ENCODE measurements around the gene FIGNL2.
"Not testable (repeated sequence)": the region's sequence is repeated elsewhere in the genome, so short reads cannot be mapped to it uniquely, and the experiment has no call there.

FIGNL2 gene

DNA sequence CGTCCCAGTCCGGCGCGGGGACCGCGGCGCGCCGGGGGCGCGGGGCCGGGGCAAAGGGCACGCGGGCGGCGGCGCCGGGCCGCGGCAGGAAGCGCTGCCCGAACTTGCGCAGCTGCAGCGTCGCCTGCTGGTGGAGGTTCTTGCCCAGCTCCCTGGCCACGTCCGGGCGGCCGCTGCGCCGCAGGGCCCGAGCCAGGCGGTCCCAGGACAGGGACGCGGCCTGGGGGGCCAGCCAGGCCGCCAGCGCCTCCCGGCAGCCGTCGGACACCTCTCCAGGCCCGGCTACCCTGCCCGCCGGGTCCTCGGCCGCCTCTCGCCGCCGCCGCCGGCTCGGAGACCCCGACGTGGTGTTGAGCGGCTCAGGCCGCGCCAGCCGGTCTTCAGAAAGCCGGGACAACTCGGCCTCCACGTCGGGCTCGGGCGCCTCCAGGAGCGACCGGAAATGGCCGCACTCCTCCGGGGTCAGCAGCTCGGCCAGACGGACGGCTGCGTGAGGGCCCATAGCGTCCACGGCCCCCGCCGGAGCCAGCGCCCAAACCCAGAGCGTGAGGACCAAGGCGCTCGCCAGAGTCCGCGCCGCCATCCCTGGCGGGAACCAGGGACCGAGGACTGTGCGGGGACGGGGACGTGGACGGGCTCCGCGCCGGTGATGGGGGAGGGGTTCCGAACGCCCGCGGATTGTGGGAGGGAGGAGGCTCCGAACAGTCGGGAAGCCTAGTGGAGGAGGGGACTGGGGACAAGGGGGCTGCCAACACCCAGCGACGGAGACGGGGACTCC lies 34.0 kb downstream of the FIGNL2 start:
- no peak for DNase-seq

GRCh38 chr12:51813931-51814310 lies 34.6 kb downstream of the FIGNL2 start:
- DNase-seq, result no peak

DNA sequence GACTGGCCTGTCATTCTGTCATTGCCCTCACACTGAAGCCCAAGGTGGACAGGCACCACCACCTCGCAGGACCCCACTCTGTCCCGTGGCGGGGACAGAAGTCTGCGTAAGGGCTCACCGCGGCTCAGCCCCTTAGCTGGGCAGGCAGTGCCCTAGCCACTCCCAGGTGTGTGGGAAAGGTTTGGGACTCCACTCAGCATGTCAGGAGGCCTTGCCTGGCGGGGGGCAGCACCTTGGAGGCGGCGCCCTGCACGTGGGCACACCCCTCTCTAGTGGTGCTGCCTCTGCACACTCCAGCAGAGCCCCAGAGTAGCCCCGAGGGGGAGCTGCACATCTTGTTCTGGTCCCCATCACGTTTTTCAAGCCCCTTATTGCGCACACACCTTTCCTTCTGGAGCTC lies 35.6 kb downstream of the FIGNL2 start:
- DNase-seq, result no peak

DNA sequence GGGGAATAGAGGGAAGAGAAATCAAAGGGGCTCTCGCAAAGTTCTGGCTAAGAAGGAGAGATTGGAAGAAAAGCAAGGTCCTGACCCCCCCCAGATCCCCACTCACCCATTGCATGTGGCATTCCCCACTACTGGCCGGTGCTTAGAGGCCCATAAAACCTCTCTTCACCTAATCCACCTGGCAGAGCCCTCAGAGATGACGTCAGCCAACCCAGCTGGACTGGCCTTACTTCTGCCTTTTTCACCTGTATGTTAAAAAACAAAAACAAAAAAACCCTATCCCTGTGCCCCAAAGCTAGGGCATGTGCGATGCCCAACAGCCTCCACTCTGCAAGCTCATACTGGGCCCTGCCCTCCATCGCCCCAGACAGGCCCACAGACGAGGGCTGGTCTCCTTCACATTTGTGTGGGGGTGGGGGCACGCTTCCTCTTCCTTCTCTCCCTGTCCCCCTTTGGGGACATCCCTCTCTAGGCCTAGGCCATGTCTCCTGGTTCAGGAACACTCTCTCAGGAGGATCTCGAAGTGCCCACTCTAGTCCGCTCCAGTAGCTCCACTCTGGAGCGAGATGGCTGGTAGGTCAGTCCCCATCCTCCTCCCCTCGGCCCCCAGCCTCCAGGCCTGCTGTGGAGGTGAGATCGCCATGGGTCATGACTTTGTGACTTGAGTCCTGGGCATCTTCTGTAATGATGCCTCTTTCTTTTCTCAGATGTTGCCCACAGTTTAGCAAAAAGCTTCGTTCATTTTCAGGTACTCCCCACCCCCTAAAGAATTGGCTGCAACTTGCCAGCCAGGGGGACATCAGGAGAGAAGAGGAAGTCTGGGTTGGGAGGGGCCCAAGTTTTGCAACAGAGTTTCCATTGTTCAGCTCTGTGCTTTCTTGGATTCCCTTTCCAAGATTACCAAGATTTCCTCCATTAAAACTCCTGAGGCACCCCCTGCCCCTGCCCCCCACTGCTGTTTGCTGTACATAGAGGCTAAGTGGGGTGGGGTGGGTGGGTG lies 37.0 kb downstream of the FIGNL2 start:
- DNase-seq, result no peak

GRCh38 chr12:51809193-51809592 lies 39.3 kb downstream of the FIGNL2 start:
- no peak for DNase-seq

DNA sequence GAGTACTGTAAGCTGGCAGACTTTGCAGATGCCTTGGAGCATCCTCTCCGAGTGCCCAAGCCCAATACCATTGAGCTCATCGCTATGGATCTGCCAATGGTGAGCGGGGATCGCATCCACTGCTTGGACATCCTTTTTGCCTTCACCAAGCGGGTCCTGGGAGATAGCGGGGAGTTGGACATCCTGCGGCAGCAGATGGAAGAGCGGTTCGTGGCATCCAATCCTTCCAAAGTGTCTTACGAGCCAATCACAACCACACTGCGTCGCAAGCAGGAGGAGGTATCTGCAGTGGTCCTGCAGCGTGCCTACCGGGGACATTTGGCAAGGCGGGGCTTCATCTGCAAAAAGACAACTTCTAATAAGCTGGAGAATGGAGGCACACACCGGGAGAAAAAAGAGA lies 41.6 kb downstream of the FIGNL2 start:
- DNase-seq, result no peak

GRCh38 chr12:51801027-51801426 lies 47.5 kb downstream of the FIGNL2 start:
- DNase-seq, result no peak

DNA sequence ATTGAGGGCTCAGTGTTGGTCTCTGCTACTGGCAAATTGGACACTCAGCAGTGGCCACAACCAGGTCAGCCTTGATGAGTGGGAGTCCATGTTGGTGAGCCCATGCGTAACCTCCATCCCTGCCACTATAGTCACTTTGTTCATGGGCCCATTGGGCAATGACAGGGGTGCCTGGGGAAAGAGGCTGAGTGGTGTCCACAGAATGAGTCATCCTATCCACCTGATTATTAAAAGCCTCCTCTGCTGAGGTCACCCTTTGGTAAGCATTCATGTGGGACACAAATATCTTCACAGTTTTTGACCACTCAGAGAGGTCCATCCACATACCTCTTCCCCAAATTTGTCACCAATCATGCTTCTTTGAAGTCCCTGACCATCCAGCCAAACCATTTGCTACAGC lies 50.0 kb downstream of the FIGNL2 start:
- no peak for DNase-seq

GRCh38 chr12:51798051-51798450 lies 50.5 kb downstream of the FIGNL2 start:
- not testable (repeated sequence) for DNase-seq

- DNase-seq, result no peak
Observed at GRCh38 chr12:51797301-51797700, 51.2 kb downstream of the FIGNL2 start.

DNA sequence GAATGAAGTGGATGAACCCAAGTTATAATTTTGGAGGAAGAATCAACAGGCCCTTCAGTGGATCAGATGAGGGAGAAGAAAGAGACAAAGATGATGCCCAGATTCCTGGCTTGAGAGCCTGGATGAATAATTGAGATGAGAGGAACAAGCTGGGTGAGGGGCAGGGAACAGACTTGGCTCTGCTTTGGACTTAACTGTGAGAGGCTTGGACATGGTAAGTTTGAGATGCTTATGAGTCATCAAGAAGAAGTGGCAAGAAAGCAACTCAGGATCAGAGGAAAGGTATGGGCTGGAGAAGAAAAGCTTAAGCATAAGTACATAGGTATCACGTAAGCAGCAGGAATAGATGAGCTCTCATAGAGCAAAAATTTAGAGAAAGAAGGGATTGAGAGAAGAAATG lies 55.3 kb downstream of the FIGNL2 start:
- no peak for DNase-seq

- no peak for DNase-seq
Observed at GRCh38 chr12:51792417-51792816, 56.1 kb downstream of the FIGNL2 start.

DNA sequence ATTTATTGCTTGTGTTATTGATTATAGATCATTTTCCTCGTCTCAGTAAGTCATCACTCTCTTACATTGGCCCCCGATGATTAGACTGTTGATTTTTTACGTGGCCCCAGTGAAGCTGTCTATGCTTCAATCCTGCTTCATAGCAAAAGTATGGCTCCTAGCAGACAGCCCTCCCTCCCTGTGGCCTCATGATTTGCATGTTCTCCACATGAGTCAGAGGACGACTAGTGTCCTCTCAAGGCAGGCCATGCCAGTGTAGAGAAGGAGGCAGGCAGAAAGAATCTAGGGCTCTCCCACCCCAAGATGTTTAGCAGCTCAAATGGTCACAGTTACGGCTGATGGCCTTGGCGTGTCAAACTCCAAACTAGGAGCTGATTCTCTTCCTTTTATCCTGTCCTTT lies 59.6 kb downstream of the FIGNL2 start:
- no peak for DNase-seq

- no peak for DNase-seq
Observed at GRCh38 chr12:51785906-51786305, 62.6 kb downstream of the FIGNL2 start.

- no peak for DNase-seq
Observed at GRCh38 chr12:51784688-51785087, 63.8 kb downstream of the FIGNL2 start.

GRCh38 chr12:51779876-51780275 lies 68.6 kb downstream of the FIGNL2 start:
- DNase-seq, result no peak

DNA sequence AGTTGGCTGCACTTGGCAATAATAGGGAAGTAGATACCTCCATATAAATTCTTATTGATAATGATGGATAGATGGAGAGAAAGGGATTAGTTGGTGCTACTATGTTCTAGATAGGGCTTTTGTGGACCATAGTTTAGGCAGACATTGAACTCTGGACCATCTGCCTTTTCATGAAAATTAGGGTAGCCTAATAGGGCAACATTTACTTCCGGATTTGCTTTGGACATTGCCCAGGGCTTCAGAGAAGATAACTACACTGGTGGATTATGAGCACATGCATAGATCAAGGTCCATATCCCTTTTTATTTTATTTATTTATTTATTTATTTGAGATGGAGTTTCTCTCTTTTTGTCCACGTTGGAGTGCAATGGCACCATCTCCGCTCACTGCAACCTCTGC lies 70.5 kb downstream of the FIGNL2 start:
- DNase-seq, result no peak

DNA sequence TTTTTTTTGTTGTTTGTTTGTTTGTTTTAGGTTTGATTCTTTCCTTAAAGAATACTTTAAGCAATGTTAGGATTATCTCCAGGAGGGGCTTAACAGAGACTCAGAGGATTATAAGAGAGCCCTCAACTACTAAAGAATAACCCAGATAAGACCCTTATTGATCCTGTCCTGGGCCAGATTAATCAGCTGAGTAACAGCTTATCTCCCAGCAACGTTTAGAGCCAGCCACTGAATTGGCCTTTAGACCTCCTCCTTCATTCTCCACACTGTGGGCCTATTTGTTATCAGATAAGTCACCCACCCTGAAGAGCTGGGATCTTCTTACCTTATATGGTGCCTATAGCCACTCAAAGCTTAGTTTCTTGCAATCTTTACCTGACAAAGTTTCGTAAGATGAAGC lies 71.1 kb downstream of the FIGNL2 start:
- DNase-seq, result no peak

DNA sequence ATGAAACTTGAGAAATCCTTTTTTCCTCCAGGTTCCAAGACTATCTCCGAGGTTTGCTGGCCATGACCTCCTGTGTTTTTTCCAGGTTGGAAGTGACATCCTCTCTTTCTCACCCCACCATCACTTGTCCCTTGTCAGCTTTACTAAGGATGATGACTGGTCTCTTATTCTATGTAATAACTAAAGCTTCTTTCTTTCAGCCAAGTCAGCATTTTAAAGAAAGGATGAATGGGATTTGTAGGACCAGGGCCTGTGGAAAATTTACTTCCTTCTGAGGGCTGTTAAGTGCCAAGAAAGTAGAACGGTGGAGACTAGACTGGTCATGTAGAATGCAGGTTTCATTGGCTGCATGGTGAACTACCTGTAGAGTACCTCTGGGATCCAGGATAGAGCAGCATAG lies 73.6 kb downstream of the FIGNL2 start:
- no peak for DNase-seq

GRCh38 chr12:51773145-51773869 lies 75.2 kb downstream of the FIGNL2 start:
- no peak for DNase-seq

GRCh38 chr12:51771008-51771407 lies 77.5 kb downstream of the FIGNL2 start:
- no peak for DNase-seq
